Lung (tissue), 12 donors: ENCODE results near the gene FUT7. TPM values are rescaled to one million over a fixed set of nuclear protein-coding genes. Genes with fewer than 3 reads are reported as not detected.

ENCODE experiments used
- ATAC-seq: fragments of 200-7000 bp; cut with Tn5 transposase; one replicate; pipeline ENCODE4 v1.9.1; 2020; ENCODE audit warnings: moderate number of reproducible peaks; ENCODE audit not compliant: insufficient read depth, low FRiP score
- DNase-seq, 3 donors: peaks; one replicate each; pipeline ENCODE4 v3.0.0-alpha.2; 2013 to 2017
- H3K27ac ChIP-seq, 2 donors: one replicate each; pipeline ENCODE4 v1.5.1; 2013; ENCODE audit warnings: mild to moderate bottlenecking in 2 of 2, moderate library complexity in 2 of 2, control low read depth in 1 of 2, inconsistent platforms in 1 of 2, low read depth in 1 of 2, low read length in 1 of 2
- H3K27me3 ChIP-seq, 3 donors: one replicate each; pipeline ENCODE4 v1.5.1; 2013; ENCODE audit warnings: low read length in 2 of 3; ENCODE audit not compliant: control insufficient read depth in 3 of 3, insufficient read depth in 3 of 3
- H3K36me3 ChIP-seq, 4 donors: one replicate each; pipeline ENCODE4 v1.5.1; 2013; ENCODE audit warnings: low read length in 4 of 4, mild to moderate bottlenecking in 1 of 4, moderate library complexity in 1 of 4; ENCODE audit not compliant: control insufficient read depth in 4 of 4, insufficient read depth in 4 of 4
- H3K4me1 ChIP-seq, 5 donors: one replicate each; pipeline ENCODE4 v1.5.1; 2013; ENCODE audit warnings: low read length in 5 of 5, mild to moderate bottlenecking in 2 of 5, moderate library complexity in 1 of 5; ENCODE audit not compliant: control insufficient read depth in 5 of 5, insufficient read depth in 5 of 5
- H3K4me3 ChIP-seq: one replicate; pipeline ENCODE4 v1.5.1; 2013; ENCODE audit warnings: mild to moderate bottlenecking, control low read depth, moderate library complexity
- H3K9ac ChIP-seq, 2 donors: one replicate each; pipeline ENCODE4 v1.5.1; 2013; ENCODE audit warnings: low read length in 2 of 2, control low read depth in 1 of 2; ENCODE audit not compliant: insufficient read depth in 1 of 2
- H3K9me3 ChIP-seq, 4 donors: one replicate each; pipeline ENCODE4 v1.5.1; 2013; ENCODE audit warnings: low read length in 3 of 4, mild to moderate bottlenecking in 1 of 4, moderate library complexity in 1 of 4; ENCODE audit not compliant: control insufficient read depth in 4 of 4, insufficient read depth in 3 of 4
- CTCF ChIP-seq: IDR thresholded peaks from 2 replicates; pipeline ENCODE4 v1.5.1; 2012; ENCODE audit warnings: mild to moderate bottlenecking; ENCODE audit errors: control extremely low read depth, extremely low read depth
- WGBS, 2 donors: extraction: QIAGEN DNeasy Blood & Tissue Kit; methylation state at CpG; one replicate each; pipeline ENCODE4 v1.1.7; 2013; 5-methylcytosine and 5-hydroxymethylcytosine counted together
- polyA plus RNA-seq, 2 donors: library from polyadenylated mRNA; stranded (reverse); fragments of 200-250 nt; gene quantifications; one replicate each; pipeline ENCODE4 v1.2.1, GENCODE V29; 2013
- total RNA-seq, 2 donors: library from RNA; depleted of rRNA in 1 of 2; stranded (reverse); fragments of >200 nt in 1 of 2; gene quantifications; one replicate each; pipeline ENCODE4 v1.2.1, GENCODE V29; 2014 to 2021
- donor health status: control.
- donor health status: control.
- donor health status: Bipolar disorder and iron deficiency.
- donor health status: healthy.
- donor health status: DM: yes; HTN: yes; CAD: no.

FUT7 gene
- total and polyA plus RNA-seq, 4 donors: 0.37 to 5.5 (median 0.73) TPM

GRCh38 chr9:137009938-137010732 is 21.8 kb downstream of the FUT7 start:
- DNase-seq (no peak), ATAC-seq (no peak)
- H3K4me3 ChIP-seq: no peak overlapping the region
- no peaks in the 10 kb centered on the region for H3K27me3 ChIP-seq
- no peak for TF ChIP-seq CTCF
- H3K9ac ChIP-seq: no peak overlapping the region
- H3K27ac ChIP-seq: no peak overlapping the region
- peaks cover 0 to 48% (median 5%) of the 10 kb centered on the region in 4 donors for H3K36me3 ChIP-seq
- H3K9me3 ChIP-seq: peaks cover 0 to 1% (median 0%) of the 10 kb centered on the region in 4 donors
- WGBS, 2 donors: 95 to 96% methylated on average over 48 to 49 of the region's 49 CpGs
- H3K4me1 ChIP-seq: peaks cover 0 to 6% (median 0%) of the 10 kb centered on the region in 5 donors

- Histone ChIP-seq H3K27ac (no peak overlapping the region), H3K4me3 (no peak overlapping the region), H3K27me3 (no peaks in the 10 kb centered on the region), H3K9ac (no peak overlapping the region), H3K4me1 (peaks cover 0 to 6% (median 0%) of the 10 kb centered on the region in 5 donors), H3K9me3 (peaks cover 0 to 2% (median 0%) of the 10 kb centered on the region in 4 donors), H3K36me3 (peaks cover 0 to 40% (median 5%) of the 10 kb centered on the region in 4 donors)
- no peak for ATAC-seq
- WGBS, 2 donors: 94 to 96% methylated on average over 14 to 18 of the region's 18 CpGs
- DNase-seq: no peak
- no peak for TF ChIP-seq CTCF
These were observed 22.7 kb downstream of the FUT7 start for GRCh38 chr9:137009217-137009616.

- H3K27ac ChIP-seq: no peak overlapping the region
- ATAC-seq: no peak
- TF ChIP-seq CTCF: no peak
- 89 to 94% methylated on average over 20 to 22 of the region's 22 CpGs for WGBS, 2 donors
- H3K4me3 ChIP-seq: no peak overlapping the region
- H3K4me1 ChIP-seq: peaks cover 0 to 6% (median 0%) of the 10 kb centered on the region in 5 donors
- no peaks in the 10 kb centered on the region for H3K27me3 ChIP-seq
- H3K36me3 ChIP-seq: peaks cover 0 to 32% (median 5%) of the 10 kb centered on the region in 4 donors
- no peak overlapping the region for H3K9ac ChIP-seq
- peaks cover 0 to 2% (median 0%) of the 10 kb centered on the region in 4 donors for H3K9me3 ChIP-seq
- DNase-seq: no peak
These were observed 23.6 kb downstream of the FUT7 start for GRCh38 chr9:137008312-137008711.
